Cardiac muscle cell (in vitro differentiated cells and primary cell): ENCODE results near the gene CSGALNACT2. TPM values are rescaled to one million over a fixed set of nuclear protein-coding genes. Genes with fewer than 3 reads are reported as not detected.
A peak's percentile ranks its signal among the peaks of the same experiment; 100 is the strongest.
"Not testable (repeated sequence)": the region's sequence is repeated elsewhere in the genome, so short reads cannot be mapped to it uniquely, and the experiment has no call there.

ENCODE experiments used
- DNase-seq, 2 donors: peaks; one replicate each; pipeline versions ENCODE4 v3.0.0 to v3.0.0-alpha.2; 2010 to 2017; ENCODE audit warnings: low read depth in 1 of 2, low spot score in 1 of 2
- H3K27ac ChIP-seq: fragments of 200-600 bp; sonication (generic); 2 replicates; pipeline ENCODE4 v1.5.1; 2016
- H3K27me3 ChIP-seq: fragments of 200-600 bp; sonication (generic); 2 replicates; pipeline ENCODE4 v1.6.0; 2016; ENCODE audit warnings: control low read depth
- H3K36me3 ChIP-seq: fragments of 200-600 bp; sonication (generic); 2 replicates; pipeline ENCODE4 v1.5.1; 2016; ENCODE audit warnings: control low read depth
- H3K4me1 ChIP-seq: fragments of 200-600 bp; sonication (generic); 2 replicates; pipeline ENCODE4 v1.8.1; 2017; ENCODE audit warnings: low read depth, mild to moderate bottlenecking, mixed run types
- H3K4me3 ChIP-seq: fragments of 200-600 bp; sonication (generic); 2 replicates; pipeline ENCODE4 v1.5.1; 2016; ENCODE audit warnings: mild to moderate bottlenecking
- H3K9me3 ChIP-seq: fragments of 200-600 bp; sonication (generic); 2 replicates; pipeline ENCODE4 v1.5.1; 2017; ENCODE audit warnings: low read depth, mild to moderate bottlenecking, control low read depth
- polyA plus RNA-seq: library from polyadenylated mRNA; unstranded; fragments of >200 nt; fragmentation: Nextera tagmentation; extraction: Ambion mirVana; gene quantifications from 2 replicates; pipeline ENCODE4 v1.2.1, GENCODE V29; 2016
- total RNA-seq: library from RNA; depleted of rRNA; stranded (reverse); fragments of >200 nt; gene quantifications from 2 replicates; pipeline ENCODE4 v1.2.3, GENCODE V29; 2016
- TF ChIP-seq, protein P1 (sequence below): IDR thresholded peaks from 2 replicates; pipeline ENCODE4 v1.5.1; 2012; ENCODE audit warnings: low read depth, mild to moderate bottlenecking, low read length

CSGALNACT2 gene
- total and polyA plus RNA-seq, 2 experiments from 2014 or later, result 8.3 to 9.9 TPM

DNA sequence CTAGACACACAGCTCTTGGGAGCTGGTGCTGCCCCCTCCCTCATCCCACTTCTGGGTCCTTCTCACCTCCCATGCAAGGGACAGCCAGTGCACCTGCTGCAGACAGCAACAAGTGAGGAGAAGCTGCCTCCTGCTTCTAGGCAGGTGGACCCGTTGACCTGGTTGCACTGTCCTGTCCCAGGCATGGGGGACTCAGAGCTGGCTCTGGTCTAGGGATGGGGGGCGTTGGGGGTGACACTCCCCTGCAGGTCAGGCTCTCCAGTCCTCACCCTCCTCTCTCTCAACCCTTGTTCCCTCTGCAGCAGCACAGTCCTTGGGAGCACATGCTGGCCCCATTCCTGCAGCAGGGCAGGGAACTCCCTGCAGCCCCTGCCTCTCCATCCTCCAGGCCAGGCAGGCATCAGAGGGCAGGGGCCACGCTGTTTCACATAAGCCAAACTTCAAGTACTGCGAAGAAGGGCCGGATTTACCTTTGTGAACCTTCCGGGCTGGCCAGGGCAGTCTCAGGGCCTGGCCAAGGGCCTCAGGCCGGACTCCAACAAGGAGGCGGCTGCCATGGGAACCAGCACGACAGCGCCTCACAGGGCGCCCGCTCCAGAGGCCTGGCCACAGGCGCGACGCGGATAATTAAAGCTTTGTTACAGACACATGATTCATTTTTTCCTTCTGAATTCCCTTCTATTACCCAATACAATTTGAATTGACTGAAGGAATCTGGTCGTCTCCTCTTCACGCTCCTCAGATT is 80.1 kb downstream of the CSGALNACT2 start:
- peaks cover 7% of the 10 kb centered on the region for H3K27me3 ChIP-seq
- no peak overlapping the region for H3K27ac ChIP-seq
- H3K36me3 ChIP-seq, result no peaks in the 10 kb centered on the region
- TF ChIP-seq, protein P1, sequence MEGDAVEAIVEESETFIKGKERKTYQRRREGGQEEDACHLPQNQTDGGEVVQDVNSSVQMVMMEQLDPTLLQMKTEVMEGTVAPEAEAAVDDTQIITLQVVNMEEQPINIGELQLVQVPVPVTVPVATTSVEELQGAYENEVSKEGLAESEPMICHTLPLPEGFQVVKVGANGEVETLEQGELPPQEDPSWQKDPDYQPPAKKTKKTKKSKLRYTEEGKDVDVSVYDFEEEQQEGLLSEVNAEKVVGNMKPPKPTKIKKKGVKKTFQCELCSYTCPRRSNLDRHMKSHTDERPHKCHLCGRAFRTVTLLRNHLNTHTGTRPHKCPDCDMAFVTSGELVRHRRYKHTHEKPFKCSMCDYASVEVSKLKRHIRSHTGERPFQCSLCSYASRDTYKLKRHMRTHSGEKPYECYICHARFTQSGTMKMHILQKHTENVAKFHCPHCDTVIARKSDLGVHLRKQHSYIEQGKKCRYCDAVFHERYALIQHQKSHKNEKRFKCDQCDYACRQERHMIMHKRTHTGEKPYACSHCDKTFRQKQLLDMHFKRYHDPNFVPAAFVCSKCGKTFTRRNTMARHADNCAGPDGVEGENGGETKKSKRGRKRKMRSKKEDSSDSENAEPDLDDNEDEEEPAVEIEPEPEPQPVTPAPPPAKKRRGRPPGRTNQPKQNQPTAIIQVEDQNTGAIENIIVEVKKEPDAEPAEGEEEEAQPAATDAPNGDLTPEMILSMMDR, result no peak
- DNase-seq, result peak in 1 of 2 donors; percentile 14
- H3K9me3 ChIP-seq, result no peaks in the 10 kb centered on the region
- H3K4me1 ChIP-seq, result peaks cover 11% of the 10 kb centered on the region
- no peak overlapping the region for H3K4me3 ChIP-seq

DNA sequence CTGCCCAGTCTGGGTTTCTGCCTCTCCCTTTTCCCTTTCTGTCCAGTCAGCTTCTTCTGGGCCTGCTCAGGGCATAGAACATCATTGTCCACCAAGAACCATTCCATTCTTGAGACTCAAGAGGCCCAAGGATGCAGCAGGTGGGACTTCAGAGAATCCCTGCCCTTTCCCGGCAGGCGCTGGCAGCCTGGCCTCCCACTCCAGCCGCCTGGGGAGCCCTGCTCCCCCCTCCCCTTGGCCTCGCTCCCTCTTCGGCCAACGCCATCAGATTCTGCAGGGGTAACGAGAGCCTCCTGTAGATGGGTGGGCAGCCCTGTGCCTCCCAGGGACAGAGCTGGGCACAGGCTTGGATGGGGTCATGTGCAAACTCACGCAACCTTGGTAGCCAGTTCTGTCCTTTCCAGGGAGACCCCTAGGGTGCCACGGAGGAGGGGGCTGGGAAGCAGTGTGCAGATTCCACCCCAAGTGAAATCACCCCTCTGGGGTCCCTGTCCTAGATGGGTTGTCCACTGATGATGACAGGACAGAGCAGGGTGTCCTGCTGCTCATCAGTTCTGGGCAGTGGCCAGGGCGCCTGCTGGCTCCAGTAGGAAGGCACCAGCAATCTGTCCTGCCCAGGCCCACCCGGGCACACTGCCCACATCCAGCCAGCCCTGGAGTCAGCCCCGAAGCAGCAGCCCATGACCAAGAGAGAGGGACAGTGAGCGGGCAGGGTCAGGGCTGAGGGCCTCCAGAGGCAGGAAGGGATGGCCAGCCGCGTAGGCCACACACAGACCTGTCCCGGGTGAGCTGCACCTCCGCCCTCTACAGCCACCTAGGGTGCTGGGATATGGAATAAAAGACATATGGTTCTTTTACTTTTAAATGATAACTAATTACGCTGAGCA is 80.9 kb downstream of the CSGALNACT2 start:
- TF ChIP-seq, protein P1, result no peak
- H3K27me3 ChIP-seq, result peaks cover 14% of the 10 kb centered on the region
- peaks cover 11% of the 10 kb centered on the region for H3K4me1 ChIP-seq
- H3K36me3 ChIP-seq, result no peaks in the 10 kb centered on the region
- H3K4me3 ChIP-seq, result no peak overlapping the region
- no peaks in the 10 kb centered on the region for H3K9me3 ChIP-seq
- no peak for DNase-seq
- H3K27ac ChIP-seq, result no peak overlapping the region

DNA sequence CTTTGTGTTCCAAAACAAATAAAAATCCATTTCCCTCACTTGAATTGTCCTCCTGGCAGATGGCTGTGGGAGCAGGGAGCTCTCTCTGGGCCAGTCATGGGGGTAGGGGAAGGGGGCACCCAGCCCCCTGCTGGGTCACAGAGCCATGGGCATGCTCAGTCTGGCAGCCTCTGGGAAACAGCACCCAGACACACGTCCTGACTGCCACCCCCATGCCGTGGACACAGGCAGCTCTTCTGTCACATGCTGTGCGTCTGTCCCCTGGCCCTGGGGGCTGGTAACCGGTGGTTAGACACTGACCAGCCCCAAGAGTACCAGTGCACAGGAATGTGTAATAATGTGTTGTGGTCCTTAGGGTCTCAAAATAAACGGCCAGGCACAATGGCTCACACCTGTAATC is 81.6 kb downstream of the CSGALNACT2 start:
- H3K27ac ChIP-seq, result no peak overlapping the region
- H3K4me1 ChIP-seq, result peaks cover 9% of the 10 kb centered on the region
- no peak overlapping the region for H3K4me3 ChIP-seq
- H3K36me3 ChIP-seq, result no peaks in the 10 kb centered on the region
- TF ChIP-seq, protein P1, result no peak
- H3K27me3 ChIP-seq, result peaks cover 20% of the 10 kb centered on the region
- no peaks in the 10 kb centered on the region for H3K9me3 ChIP-seq
- no peak for DNase-seq

DNA sequence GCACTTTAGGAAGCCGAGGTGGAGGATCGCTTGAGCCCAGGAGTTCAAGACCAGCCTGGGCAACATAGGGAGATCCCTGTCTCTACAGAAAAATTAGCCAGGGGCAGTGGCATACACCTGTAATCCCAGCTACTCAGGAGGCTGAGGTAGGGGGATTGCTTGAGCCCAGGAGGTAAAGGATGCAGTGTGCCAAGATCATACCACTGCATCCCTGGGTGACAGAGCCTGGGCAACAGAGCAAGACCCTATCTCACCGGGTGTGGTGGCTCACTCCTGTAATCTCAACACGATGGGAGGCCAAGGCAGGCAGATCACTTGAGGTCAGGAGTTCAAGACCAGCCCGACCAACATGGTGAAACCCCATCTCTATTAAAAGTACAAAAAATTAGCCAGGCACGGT is 82.0 kb downstream of the CSGALNACT2 start:
- H3K27me3 ChIP-seq, result peaks cover 24% of the 10 kb centered on the region
- H3K27ac ChIP-seq, H3K4me1 ChIP-seq, H3K36me3 ChIP-seq, H3K9me3 ChIP-seq, H3K4me3 ChIP-seq, DNase-seq: not testable (repeated sequence)

DNA sequence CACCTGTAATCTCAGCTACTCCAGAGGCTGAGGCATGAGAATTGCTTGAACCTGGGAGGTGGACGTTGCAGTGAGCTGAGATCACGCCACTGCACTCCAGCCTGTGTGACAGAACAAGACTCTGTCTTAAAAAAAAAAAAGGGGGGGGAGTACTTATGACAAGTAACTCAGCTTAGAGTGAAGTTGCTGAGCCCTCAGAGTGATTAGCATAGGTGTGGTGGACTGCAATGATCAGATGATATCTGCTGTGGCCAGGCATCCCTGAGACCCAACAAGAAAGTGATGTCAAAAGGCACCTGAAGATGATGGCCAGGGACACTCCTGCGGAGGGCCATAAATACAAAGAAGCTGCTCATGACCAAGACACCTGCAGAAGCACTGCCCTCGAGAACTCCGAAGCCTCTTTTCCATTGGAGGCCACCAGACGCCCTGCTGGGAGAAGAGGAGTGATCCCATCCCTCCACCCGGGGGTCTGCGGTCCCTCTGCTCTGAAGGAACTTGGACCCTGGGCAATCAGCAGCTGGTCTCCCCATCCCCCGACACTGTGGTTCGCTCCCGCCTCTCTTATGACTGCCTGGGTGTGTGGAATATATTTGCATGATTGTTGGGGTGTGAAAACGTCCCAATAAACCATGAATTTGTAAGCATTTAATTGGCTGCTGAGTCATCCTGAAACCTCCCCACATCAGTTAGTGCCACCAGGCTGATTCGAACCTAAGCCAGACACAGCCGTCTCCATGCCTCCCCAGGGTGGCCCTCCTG is 82.6 kb downstream of the CSGALNACT2 start:
- Histone ChIP-seq H3K4me3 (no peak overlapping the region), H3K4me1 (no peaks in the 10 kb centered on the region), H3K27me3 (peaks cover 29% of the 10 kb centered on the region), H3K36me3 (no peaks in the 10 kb centered on the region), H3K27ac (no peak overlapping the region), H3K9me3 (no peaks in the 10 kb centered on the region)
- TF ChIP-seq, protein P1, result no peak
- no peak for DNase-seq
